ENCODE data around the gene RASSF9. TPM values are rescaled to one million over a fixed set of nuclear protein-coding genes. Genes with fewer than 3 reads are reported as not detected.

The RASSF9 gene
- total RNA-seq, 1 donor, result 7.7 TPM

GRCh38 chr12:85759623-85760022 is 76.6 kb downstream of the RASSF9 start:
- TF ChIP-seq, protein P1, sequence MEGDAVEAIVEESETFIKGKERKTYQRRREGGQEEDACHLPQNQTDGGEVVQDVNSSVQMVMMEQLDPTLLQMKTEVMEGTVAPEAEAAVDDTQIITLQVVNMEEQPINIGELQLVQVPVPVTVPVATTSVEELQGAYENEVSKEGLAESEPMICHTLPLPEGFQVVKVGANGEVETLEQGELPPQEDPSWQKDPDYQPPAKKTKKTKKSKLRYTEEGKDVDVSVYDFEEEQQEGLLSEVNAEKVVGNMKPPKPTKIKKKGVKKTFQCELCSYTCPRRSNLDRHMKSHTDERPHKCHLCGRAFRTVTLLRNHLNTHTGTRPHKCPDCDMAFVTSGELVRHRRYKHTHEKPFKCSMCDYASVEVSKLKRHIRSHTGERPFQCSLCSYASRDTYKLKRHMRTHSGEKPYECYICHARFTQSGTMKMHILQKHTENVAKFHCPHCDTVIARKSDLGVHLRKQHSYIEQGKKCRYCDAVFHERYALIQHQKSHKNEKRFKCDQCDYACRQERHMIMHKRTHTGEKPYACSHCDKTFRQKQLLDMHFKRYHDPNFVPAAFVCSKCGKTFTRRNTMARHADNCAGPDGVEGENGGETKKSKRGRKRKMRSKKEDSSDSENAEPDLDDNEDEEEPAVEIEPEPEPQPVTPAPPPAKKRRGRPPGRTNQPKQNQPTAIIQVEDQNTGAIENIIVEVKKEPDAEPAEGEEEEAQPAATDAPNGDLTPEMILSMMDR (IDR thresholded peaks at IDR 0.05; ENCODE audit: insufficient read depth, low read length), result no peak
- DNase-seq (ENCODE audit: low read depth), result no peak
- H3K4me3 ChIP-seq (ENCODE audit: low read depth, low read length), result no peak overlapping the region

DNA sequence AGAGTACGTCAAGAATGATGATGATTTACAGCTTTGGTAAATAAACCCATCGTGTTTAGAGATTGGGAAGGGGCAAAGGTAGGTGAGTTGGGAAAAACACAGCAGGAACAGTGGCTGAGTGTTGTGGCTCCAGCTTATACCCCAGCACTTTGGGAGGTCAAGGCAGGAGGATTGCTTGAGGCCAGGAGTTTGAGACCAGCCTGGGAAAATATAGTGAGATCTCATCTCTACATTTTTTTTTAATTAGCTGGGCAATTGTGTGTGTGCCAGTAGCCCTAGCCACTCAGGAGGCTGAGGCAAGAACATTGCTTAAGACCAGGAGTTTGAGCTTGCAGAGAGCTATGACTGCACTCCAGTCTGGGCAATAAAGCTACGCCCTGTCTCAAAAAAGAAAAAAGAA is 77.1 kb downstream of the RASSF9 start:
- no peak overlapping the region for H3K4me3 ChIP-seq (ENCODE audit: low read depth, low read length)
- DNase-seq (ENCODE audit: low read depth), result no peak
- TF ChIP-seq, protein P1 (IDR thresholded peaks at IDR 0.05; ENCODE audit: insufficient read depth, low read length), result no peak

DNA sequence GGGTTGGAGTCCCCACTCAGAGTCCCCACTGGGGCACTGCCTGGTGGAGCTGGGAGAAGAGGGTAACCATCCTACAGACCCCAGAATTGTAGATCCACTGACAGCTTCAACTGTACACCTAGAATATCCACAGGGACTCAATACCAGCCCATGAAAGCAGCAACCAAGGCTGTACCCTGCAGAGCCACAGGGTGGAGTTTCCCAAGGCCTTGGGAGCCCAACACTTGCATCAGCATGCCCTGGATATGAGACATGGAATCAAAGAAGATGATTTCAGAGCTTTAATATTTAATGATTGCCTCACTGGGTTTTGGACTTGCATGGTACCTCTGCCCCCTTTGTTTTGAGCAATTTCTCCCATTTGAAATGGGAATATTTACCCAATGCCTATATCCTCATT is 80.4 kb downstream of the RASSF9 start:
- TF ChIP-seq, protein P1 (IDR thresholded peaks at IDR 0.05; ENCODE audit: insufficient read depth, low read length), result peak; percentile 24
- DNase-seq (ENCODE audit: low read depth), result no peak
- H3K4me3 ChIP-seq (ENCODE audit: low read depth, low read length), result no peak overlapping the region

Other genes with a start within 250 kb of the RASSF9 start
- 0.09 TPM in 1 of 2 replicates, not detected in the other for gene NTS, start 37.9 kb upstream of the RASSF9 start, total RNA-seq (ENCODE audit: low replicate concordance)

All from fibroblast of the aortic adventitia (primary cell).